ENCODE data around the gene ARHGAP18.

The ARHGAP18 gene

GRCh38 chr6:129701721-129702455 lies 8.1 kb downstream of the ARHGAP18 start:
- TF ChIP-seq CTCF (IDR thresholded peaks at IDR 0.05; ENCODE audit: low read depth, low read length) = no peak
- DNase-seq (ENCODE audit: extremely low read depth, low read depth) = no peak

- no peak for TF ChIP-seq CTCF (IDR thresholded peaks at IDR 0.05; ENCODE audit: low read depth, low read length)
- no peak for DNase-seq (ENCODE audit: extremely low read depth, low read depth)
These were observed 9.3 kb downstream of the ARHGAP18 start for GRCh38 chr6:129700666-129701065.

- DNase-seq (ENCODE audit: extremely low read depth, low read depth) = no peak
- TF ChIP-seq CTCF (IDR thresholded peaks at IDR 0.05; ENCODE audit: low read depth, low read length) = no peak
These were observed 10.3 kb downstream of the ARHGAP18 start for GRCh38 chr6:129699659-129700058.

GRCh38 chr6:129698430-129698829 lies 11.5 kb downstream of the ARHGAP18 start:
- no peak for DNase-seq (ENCODE audit: extremely low read depth, low read depth)
- TF ChIP-seq CTCF (IDR thresholded peaks at IDR 0.05; ENCODE audit: low read depth, low read length) = no peak

GRCh38 chr6:129697788-129698187 lies 12.2 kb downstream of the ARHGAP18 start:
- no peak for DNase-seq (ENCODE audit: extremely low read depth, low read depth)
- no peak for TF ChIP-seq CTCF (IDR thresholded peaks at IDR 0.05; ENCODE audit: low read depth, low read length)

- no peak for TF ChIP-seq CTCF (IDR thresholded peaks at IDR 0.05; ENCODE audit: low read depth, low read length)
- no peak for DNase-seq (ENCODE audit: extremely low read depth, low read depth)
These were observed 13.1 kb downstream of the ARHGAP18 start for GRCh38 chr6:129696843-129697242.

GRCh38 chr6:129696028-129696418 lies 14.0 kb downstream of the ARHGAP18 start:
- TF ChIP-seq CTCF (IDR thresholded peaks at IDR 0.05; ENCODE audit: low read depth, low read length) = no peak
- no peak for DNase-seq (ENCODE audit: extremely low read depth, low read depth)

Measured in AG09319 (cell line).